GM18868 (cell line): ENCODE data around the gene CPLANE1.
"Not testable (repeated sequence)": the region's sequence is repeated elsewhere in the genome, so short reads cannot be mapped to it uniquely, and the experiment has no call there.

Experiments
- ATAC-seq: cut with Tn5 transposase; IDR thresholded peaks from one replicate; pipeline ENCODE4 v1.9.1; 2021; ENCODE audit warnings: mild to moderate bottlenecking, moderate library complexity; ENCODE audit not compliant: unreplicated experiment

CPLANE1 gene

GRCh38 chr5:37208883-37209797, 40.0 kb downstream of the CPLANE1 start:
- peak; percentile 72 for ATAC-seq

- no peak for ATAC-seq
Measured at GRCh38 chr5:37207802-37208201, 41.4 kb downstream of the CPLANE1 start.

GRCh38 chr5:37206736-37207135, 42.4 kb downstream of the CPLANE1 start:
- ATAC-seq = no peak

- ATAC-seq = no peak
Measured at GRCh38 chr5:37198842-37199241, 50.3 kb downstream of the CPLANE1 start.

GRCh38 chr5:37198061-37198460, 51.1 kb downstream of the CPLANE1 start:
- ATAC-seq = peak; percentile 53

- ATAC-seq = peak; percentile 88
Measured at GRCh38 chr5:37197340-37198050, 51.7 kb downstream of the CPLANE1 start.

- ATAC-seq = no peak
Measured at GRCh38 chr5:37190592-37190991, 58.6 kb downstream of the CPLANE1 start.

GRCh38 chr5:37189355-37189754, 59.8 kb downstream of the CPLANE1 start:
- ATAC-seq = no peak

GRCh38 chr5:37187465-37187977, 61.7 kb downstream of the CPLANE1 start:
- ATAC-seq = no peak

- peak; percentile 89 for ATAC-seq
Measured at GRCh38 chr5:37184748-37185364, 64.3 kb downstream of the CPLANE1 start.

GRCh38 chr5:37182667-37183066, 66.5 kb downstream of the CPLANE1 start:
- peak; percentile 39 for ATAC-seq

- no peak for ATAC-seq
Measured at GRCh38 chr5:37174928-37175327, 74.2 kb downstream of the CPLANE1 start.

- no peak for ATAC-seq
Measured at GRCh38 chr5:37172957-37173356, 76.2 kb downstream of the CPLANE1 start.

GRCh38 chr5:37170856-37171255, 78.3 kb downstream of the CPLANE1 start:
- ATAC-seq = no peak

GRCh38 chr5:37166197-37166596, 83.0 kb downstream of the CPLANE1 start:
- no peak for ATAC-seq

- no peak for ATAC-seq
Measured at GRCh38 chr5:37165761-37166160, 83.4 kb downstream of the CPLANE1 start.

GRCh38 chr5:37153661-37154060, 95.5 kb downstream of the CPLANE1 start:
- no peak for ATAC-seq

- ATAC-seq = no peak
Measured at GRCh38 chr5:37146896-37147295, 102.3 kb downstream of the CPLANE1 start.

- ATAC-seq = no peak
Measured at GRCh38 chr5:37136694-37137093, 112.5 kb downstream of the CPLANE1 start.

- ATAC-seq = not testable (repeated sequence)
Measured at GRCh38 chr5:37135312-37135711, 113.9 kb downstream of the CPLANE1 start.

GRCh38 chr5:37133939-37134338, 115.2 kb downstream of the CPLANE1 start:
- ATAC-seq = no peak
